GM12874 (cell line): Measurements from ENCODE around the gene DENND10.

Experiments used
- CTCF ChIP-seq: IDR thresholded peaks from 2 replicates; pipeline ENCODE4 v1.5.1; 2011; ENCODE audit warnings: low read depth, mild to moderate bottlenecking, control low read depth, low read length, moderate library complexity; ENCODE audit not compliant: insufficient read depth

Gene DENND10

GRCh38 chr10:119070395-119071165 lies 33.3 kb upstream of the DENND10 start:
- no peak for TF ChIP-seq CTCF

GRCh38 chr10:119073584-119073983 lies 30.3 kb upstream of the DENND10 start:
- TF ChIP-seq CTCF: no peak

- no peak for TF ChIP-seq CTCF
Observed at GRCh38 chr10:119078422-119079179, 25.3 kb upstream of the DENND10 start.

GRCh38 chr10:119079599-119080520 lies 24.1 kb upstream of the DENND10 start:
- no peak for TF ChIP-seq CTCF

- no peak for TF ChIP-seq CTCF
Observed at GRCh38 chr10:119080521-119081259, 23.2 kb upstream of the DENND10 start, which contains the start of gene EIF3A. Gene EIF3A (minus strand): TSS chr10:119080817. CDS start chr10:119080676, 141 bp downstream.

- no peak for TF ChIP-seq CTCF
Observed at GRCh38 chr10:119084896-119085295, 19.0 kb upstream of the DENND10 start.
